Skin epidermis (tissue), 12 donors: ENCODE data around the gene SKP2.
"Not testable (repeated sequence)": the region's sequence is repeated elsewhere in the genome, so short reads cannot be mapped to it uniquely, and the experiment has no call there.

Source experiments
- H3K27ac ChIP-seq, 21 experiments: fragments of 200-600 bp; sonication (generic) in 11 of 21; one replicate each; pipeline ENCODE4 v1.5.0; 2020; ENCODE audit warnings: mild to moderate bottlenecking in 3 of 21, inconsistent platforms in 2 of 21, moderate library complexity in 2 of 21
- H3K4me3 ChIP-seq, 7 experiments: fragments of 200-600 bp; sonication (generic) in 2 of 7; one replicate each; pipeline ENCODE4 v1.5.0; 2020; ENCODE audit warnings: inconsistent platforms in 2 of 7, mild to moderate bottlenecking in 2 of 7, moderate library complexity in 1 of 7

Gene SKP2

DNA sequence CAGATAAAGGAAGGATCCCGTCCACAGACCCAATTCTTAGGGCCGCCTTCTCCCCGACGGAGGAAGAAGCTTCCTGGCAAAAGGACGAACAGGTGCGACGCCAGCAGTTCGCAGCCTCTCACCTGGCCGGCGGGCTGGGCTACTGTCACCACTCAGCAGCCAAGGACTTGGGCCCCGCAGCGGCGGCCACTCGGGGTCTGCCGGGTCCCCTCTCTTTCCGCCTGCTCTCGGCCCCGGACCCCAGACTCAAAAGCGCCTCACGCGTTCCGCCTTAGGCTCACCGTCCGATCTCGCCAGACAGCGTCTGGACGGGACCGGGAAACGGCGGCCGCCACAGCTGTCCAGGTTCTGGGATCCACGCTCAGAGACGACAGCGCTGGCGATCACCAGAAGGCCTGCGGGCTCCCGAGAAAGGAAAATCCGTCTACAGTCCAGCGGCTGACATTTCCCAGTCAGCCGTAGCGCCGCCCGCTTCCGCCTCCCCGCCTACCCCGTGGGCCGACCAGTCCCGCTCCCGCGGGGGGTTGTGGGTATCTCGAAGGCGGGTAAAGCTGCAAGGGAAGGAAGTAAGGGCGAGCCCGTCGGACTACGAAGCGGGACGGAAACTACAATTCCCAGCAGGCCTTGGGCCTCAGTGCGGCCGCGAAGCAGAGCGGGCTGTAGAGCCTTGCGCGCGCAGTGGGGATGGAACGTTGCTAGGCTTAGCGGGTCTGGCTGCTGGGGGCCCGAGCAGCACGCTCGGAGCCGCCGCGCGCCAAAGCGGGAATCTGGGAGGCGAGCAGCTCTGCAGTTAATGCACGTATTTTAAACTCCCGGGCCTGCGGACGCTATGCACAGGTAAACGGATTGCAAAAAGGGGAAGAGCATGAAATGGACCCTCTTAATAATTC lies at the start of gene SKP2, which contains the start of gene LMBRD2:
Gene SKP2, plus strand, starts transcription at position 678 of the 890 bp plus-strand sequence. Its CDS starts 152 bp downstream, at position 830.
Gene LMBRD2, minus strand, starts transcription at position 454 of the 890 bp plus-strand sequence. CDS start 8,538 bp downstream, outside the sequence.
- Histone ChIP-seq H3K27ac (peak within 1 kb of the TSS; percentile 48 to 93 (median 88)), H3K4me3 (peak within 1 kb of the TSS; percentile 59 to 100 (median 87))

DNA sequence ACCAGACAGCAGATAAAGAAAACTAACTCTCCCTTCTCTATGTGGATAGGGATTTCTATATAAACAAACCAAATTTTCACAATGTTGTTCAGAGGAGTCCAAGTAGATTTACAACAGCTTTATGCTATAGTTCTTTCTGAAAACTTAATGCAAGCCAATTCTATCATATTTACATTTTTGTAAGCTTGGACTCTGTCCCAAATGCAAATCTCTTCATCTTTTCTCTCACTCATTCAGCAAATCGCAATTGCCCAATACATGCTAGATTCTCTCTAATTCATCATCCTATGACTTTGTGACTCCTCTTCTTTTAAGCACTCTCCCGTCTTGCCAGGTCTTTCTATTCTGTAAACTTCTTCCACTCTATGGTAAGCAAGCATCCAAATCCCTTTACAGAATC lies 46.1 kb upstream of the SKP2 start:
- Histone ChIP-seq H3K4me3 (no peak overlapping the region), H3K27ac (no peak overlapping the region)

DNA sequence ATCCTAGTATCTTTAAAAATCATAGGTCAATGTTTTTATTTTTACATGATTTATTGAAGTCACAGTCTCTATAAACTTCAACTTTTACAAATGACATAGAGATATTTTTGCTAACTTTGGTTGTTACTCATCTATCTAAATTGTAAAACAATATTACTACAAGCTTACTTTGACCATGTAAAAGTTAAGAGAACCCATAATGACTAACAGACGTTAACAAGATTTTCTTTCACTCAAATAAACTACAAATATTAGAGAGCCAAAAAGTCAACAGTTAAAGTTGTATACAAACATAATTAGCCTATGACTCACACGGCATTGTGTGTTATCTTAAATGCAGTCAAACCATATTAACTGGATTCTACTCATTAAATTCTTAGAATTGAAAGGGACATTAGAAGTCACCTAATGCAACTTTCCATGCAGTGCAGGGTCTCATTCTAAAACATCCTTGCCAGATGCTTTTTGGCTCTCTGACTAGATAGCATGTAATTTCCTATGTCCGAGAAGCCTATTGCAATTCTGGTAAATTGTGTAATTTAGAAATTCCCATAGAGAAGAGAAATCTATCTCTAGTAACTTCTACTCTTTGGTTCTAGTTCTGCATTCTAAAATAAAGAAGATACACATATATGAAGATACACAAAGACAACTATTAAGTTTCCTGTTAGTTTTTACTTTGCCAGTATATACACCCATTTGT lies 43.0 kb upstream of the SKP2 start:
- Histone ChIP-seq H3K27ac (no peak overlapping the region), H3K4me3 (no peak overlapping the region)

DNA sequence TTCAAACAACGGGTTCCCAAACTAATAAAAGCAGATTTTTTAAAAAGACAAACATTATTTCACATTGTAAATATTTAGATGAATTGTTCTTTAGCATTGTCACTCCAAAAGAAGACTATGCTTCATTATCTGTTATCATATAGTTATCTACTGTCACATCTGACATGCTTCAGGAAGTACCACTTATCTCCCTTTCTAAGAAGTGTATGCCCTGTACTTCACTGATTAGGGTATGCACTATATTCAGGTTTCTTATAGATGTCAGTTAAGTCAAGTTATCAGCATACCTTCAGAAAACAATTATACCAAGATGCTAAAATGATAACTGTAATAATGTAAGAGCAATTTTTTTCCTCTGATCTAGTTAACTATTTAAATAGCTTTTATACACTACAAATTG lies 40.7 kb upstream of the SKP2 start:
- no peak overlapping the region for H3K27ac ChIP-seq
- H3K4me3 ChIP-seq, result no peak overlapping the region

DNA sequence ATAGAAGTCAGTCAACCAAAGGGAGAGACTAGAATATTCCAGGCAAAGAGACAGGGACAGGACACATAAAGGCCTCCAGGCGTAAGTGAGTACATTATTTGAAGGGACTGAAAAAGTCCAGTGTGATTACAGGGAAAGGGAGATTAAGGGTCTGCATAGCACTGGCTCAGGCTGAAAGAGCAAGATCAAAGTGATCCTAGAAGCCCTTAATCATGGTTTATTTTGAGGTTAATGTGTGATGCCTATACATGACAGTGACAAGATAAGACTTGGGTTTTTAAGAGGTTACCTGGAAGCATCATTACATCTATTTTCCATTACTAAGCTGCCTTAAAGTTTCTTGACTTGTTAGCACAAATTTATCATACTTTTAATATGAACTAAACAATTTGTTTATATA lies 26.0 kb upstream of the SKP2 start:
- no peak overlapping the region for H3K27ac ChIP-seq
- H3K4me3 ChIP-seq, result no peak overlapping the region

DNA sequence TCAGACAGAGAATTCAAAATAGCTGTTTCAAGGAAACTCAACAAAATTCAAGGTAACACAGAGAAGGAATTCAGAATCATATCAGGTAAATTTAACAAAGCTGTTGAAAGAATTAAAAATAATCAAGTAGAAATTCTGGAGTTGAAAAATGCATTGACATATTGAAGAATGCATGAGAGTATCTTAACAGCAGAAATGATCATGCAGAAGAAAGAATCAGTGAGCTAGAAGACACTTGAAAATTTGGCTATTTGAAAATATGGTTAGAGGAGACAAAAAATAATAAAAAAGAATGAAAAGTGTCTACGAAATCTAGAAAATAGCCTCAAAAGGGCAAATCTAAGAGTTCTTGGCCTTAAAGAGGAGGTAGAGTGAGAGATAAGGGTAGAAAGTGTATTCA lies 23.1 kb upstream of the SKP2 start:
- Histone ChIP-seq H3K27ac (no peak overlapping the region), H3K4me3 (no peak overlapping the region)

DNA sequence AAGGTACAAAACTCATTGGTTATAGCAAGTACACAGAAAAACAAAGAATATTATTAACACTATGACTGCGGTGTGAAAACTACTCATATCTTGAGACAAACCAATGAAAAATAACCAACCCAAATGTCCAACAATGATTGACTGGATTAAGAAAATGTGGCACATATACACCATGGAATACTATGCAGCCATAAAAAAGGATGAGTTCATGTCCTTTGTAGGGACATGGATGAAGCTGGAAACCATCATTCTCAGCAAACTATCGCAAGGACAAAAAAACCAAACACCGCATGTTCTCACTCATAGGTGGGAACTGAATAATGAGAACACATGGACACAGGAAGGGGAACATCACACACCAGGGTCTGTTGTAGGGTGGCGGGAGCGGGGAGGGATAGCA lies 22.2 kb upstream of the SKP2 start:
- H3K27ac ChIP-seq, H3K4me3 ChIP-seq: not testable (repeated sequence)

DNA sequence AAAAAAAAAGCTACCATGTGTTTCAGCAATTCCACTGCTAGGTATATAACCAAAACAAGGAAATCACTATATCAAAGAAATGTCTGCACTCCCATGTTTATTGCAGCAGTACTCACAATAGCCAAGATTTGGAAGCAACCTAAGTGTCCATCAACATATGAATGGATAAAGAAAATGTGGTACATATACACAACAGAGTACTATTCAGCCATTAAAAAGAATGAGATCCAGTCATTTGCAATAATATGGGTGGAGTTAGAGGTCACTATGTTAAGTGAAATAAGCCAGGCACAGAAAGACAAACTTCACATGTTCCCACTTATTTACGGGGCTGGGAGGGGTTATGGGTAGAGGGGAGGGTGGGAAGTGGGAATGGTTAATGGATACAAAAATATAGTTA lies 18.9 kb upstream of the SKP2 start:
- not testable (repeated sequence) for H3K4me3 ChIP-seq, H3K27ac ChIP-seq

DNA sequence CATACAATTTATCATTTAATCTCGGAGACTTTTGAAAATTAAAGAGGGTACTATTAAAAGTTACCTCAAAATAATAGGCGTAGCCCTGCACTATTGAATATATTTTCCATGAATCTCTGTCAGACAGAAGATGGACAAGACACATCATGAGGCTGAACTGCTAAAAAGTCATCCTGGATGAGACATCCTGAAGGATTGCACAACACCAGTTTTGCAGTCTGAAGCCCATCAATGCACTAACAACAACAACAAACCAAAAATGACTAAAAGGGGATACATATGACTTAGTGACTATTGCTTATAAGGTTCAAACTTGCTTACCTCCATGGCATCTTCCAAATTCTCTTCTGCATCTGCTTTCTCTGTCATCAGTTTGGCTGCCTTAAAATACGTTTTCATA lies 15.9 kb upstream of the SKP2 start:
- no peak overlapping the region for H3K4me3 ChIP-seq
- H3K27ac ChIP-seq, result no peak overlapping the region

DNA sequence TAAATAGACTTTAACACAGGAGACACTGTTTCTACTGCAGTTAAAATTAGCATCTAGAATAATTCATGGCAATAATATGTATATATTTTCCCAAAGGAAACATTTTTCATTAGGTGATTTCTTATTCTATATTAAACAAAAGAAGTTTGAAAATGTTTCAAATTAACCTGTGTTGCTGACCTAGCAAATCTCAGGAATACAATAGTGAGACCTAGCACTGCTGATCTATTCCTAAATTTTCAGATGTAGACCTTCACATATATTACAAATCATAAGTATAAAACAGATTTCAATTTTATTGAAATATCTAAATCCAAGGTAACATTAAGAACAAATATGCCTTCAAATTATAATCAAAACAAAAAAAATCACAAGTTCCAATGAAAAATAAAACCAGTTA lies 15.3 kb upstream of the SKP2 start:
- H3K4me3 ChIP-seq, result no peak overlapping the region
- H3K27ac ChIP-seq, result no peak overlapping the region

DNA sequence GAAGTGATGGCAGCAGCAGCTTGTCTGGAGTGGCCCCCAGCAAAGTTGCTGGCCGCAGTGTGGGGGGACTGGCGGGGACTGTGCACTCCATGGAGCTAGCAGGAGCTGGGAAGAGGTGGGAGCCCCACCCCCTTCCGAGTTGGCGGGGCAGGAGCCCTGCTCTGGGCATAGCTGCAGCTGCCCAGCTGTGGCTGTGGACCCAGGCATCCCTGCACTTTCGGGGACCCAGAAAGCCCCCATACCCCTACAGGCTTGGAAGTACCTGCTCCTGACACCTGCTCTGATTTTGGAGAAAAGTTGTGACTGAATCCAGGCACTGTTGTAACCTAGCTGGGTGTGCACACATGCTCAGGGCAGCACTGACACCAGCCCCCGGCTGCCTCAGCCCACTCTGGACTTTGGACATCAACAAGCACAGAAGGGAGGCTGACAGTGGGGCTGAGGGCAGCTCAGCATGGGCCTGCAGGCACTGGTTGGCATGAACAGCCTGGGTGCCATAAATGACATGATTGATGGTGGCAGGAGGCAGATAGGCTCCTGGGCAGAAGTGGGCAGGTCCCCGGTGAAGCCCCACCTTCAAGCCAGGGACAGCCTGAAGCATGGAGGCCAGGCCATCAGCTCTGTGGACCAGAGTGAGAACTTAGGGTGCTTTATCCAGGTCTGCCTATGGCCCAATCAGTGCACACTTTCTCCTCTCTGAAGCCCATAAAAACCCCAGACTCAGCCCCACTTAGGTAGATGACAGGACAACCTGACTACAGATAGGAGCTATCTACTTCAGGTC lies 12.8 kb upstream of the SKP2 start:
- H3K27ac ChIP-seq, result no peak overlapping the region
- H3K4me3 ChIP-seq, result no peak overlapping the region

DNA sequence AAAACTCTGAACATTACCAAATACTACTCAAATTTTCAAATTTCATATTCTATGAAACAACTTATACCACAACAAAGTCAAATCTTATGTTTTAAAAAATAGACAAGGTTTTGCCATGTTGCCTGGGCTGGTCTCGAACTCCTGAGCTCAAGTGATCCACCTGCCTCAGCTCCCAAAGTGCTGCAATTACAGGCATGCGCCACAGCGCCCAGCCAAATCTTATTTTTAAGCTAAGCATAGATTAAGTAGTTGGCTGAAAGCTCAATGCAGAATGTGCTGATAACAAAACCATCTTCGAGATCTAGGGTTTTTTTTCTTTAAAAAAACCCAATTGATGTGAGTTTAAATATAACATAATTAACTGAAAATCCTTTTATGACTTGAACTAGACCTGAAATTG lies 6.6 kb upstream of the SKP2 start:
- no peak overlapping the region for H3K4me3 ChIP-seq
- H3K27ac ChIP-seq, result no peak overlapping the region

DNA sequence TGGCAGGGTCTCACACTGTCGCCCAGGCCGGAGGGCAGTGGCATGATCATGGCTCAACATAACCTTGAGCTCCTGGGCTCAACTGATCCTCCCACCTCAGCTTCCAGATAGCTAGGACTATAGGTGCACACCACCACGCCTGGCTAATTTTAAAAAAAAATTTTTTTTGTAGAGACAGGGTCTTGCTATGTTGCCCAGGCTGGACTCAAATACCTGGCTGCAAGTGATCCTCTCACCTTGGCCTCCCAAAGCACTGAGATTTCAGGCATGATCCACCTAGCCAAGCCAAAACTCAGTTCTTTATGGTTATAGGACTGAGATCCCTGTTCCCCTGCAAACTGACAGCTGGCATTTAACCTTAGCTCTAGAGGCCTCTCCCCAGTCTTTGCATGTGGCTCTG lies 5.5 kb upstream of the SKP2 start:
- no peak overlapping the region for H3K27ac ChIP-seq
- no peak overlapping the region for H3K4me3 ChIP-seq

DNA sequence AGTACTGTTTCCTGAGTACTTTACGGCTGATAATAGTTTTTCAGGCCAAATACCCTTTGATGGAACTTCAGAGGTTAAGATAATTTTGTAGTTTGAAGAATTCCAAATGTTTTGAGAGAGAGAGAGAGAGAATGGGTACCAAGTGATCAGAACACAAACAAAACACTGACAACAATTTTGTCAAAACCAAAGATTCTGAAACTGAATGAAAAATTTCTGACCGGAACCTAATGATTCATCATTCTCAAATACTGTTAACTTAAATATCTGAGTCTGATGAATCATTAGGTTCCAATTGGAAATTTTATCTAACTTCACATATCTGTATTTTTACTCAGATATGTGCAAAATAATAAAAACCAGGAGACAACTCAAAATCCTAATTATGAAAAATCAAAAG lies 4.2 kb upstream of the SKP2 start:
- no peak overlapping the region for H3K4me3 ChIP-seq

DNA sequence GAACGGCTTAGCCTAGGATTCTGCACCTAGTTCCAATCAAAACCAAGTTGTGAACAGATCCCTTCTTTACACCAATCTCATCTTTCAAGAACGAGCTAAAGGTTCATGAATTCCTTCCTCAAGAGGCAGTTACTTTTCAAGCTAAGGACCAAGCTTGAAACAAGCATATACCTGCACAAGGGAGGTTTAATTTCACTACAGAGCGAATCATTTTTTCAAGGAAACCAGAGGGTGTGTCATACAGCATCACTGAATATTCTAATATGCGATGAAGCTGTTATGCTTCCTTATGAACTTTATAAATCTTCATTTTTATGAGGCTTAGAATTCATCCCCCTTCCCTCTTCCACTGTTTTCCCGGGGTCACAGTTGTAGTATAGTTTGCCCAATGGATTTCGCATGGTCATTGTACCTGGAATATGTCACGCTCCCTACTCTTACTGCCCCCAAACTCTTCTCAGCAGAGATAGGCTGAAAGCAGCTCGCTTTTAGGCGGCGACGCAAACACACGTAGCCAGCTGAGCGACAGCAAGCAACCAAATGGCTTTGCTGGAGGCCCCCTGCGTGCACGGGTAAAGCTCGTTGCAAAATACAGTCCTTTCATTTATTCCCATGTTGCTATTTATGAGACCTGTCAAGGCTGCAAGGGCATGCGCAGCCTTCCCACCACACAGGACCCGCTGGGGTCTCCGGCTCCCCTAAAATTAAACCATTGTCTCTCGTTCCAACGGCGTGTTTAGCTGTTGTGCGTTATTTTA lies 1.1 kb upstream of the SKP2 start:
- H3K27ac ChIP-seq, result peak overlapping the region; percentile 48 to 93 (median 88)
- H3K4me3 ChIP-seq, result peak overlapping the region; percentile 59 to 100 (median 87)

More for the DNA sequence above, 4.2 kb upstream of the SKP2 start:
- H3K27ac ChIP-seq, result no peak overlapping the region

DNA sequence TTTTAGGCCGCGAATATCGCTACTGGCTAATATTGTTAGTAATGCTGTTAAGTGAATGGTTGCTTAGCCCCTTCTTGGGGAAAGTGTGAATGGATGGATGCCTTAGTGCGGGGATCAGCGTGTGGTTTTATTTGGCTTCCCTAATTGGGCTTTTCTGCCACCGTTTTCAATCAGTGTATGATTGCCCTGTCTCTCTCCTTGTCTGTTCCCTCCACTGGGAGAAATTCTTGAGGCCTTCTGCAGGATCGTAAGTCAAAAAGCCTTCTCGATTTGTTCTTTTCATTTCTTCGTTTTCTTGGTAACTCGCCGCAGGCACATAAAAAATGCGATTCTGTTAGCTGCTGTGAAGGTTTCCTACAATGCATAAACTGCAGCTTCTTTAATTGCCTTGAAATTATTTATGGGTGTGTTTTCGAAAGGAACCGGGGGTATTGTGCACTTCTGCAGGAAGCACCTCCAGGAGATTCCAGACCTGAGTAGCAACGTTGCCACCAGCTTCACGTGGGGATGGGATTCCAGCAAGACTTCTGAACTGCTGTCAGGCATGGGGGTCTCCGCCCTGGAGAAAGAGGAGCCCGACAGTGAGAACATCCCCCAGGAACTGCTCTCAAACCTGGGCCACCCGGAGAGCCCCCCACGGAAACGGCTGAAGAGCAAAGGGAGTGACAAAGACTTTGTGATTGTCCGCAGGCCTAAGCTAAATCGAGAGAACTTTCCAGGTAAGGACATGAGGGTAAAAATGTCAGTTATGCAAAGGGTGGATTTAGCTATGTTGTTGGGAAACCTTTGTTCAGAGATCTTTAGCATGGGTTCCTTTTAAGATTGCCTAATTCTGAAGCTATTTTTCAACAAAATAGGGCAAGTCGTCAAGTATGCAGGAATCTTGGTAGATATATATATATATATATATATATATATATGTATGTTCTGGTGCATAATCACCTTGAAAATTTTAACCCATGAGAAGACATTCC lies 700 bp downstream of the SKP2 start:
- peak overlapping the region in 19 of 21 experiments; percentile 4 to 92 (median 75) for H3K27ac ChIP-seq
- H3K4me3 ChIP-seq, result peak overlapping the region; percentile 59 to 100 (median 87)

DNA sequence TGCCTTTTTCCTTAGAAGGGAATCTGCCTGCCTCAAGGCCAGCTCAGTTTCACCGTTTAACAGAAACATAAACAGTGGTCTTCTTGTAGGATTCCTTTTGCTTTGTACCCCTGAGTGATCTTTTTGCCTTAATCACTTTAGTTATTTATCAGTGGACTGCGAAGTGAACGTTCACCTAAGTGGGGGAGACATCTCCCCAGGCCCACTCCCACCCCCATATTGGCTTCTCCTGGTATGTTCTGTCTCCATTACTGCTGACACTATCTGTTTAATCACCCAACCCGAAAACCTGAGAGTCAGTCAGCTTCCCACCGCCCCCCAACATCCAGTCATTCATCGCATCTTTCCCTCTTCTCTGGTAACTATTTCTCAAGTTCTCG lies 1.4 kb downstream of the SKP2 start:
- Histone ChIP-seq H3K4me3 (peak overlapping the region in 3 of 7 experiments; percentile 77 to 92 (median 82)), H3K27ac (peak overlapping the region in 3 of 21 experiments; percentile 55 to 92 (median 89))

DNA sequence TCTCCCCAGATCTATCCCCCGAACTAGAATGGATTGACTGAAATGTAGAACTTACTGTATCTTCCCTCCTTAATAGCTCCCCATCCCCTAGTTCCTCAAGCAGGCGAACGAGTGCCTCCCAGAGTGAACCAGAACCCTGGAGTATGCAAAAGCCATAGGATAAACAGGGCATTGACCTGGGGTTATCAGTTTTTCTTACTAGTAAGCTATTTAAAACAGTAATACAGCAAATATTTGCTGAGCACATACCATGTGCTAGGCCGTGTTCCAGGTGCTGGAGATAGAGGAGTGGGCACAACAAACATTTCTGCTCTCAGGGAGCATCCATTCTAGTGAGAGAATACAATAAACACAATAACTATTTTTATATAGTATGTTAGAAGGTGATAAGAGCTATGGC lies 1.8 kb downstream of the SKP2 start:
- Histone ChIP-seq H3K4me3 (no peak overlapping the region), H3K27ac (no peak overlapping the region)
